UCSD-AML1 (cell line): ENCODE data around the gene RGL4.
"Not testable (repeated sequence)": the region's sequence is repeated elsewhere in the genome, so short reads cannot be mapped to it uniquely, and the experiment has no call there.

Source experiments
- DNase-seq: peaks from one replicate; lab custom pipeline; 2025; ENCODE audit not compliant: unreplicated experiment; lab: John Stamatoyannopoulos, UW

RGL4 gene

DNA sequence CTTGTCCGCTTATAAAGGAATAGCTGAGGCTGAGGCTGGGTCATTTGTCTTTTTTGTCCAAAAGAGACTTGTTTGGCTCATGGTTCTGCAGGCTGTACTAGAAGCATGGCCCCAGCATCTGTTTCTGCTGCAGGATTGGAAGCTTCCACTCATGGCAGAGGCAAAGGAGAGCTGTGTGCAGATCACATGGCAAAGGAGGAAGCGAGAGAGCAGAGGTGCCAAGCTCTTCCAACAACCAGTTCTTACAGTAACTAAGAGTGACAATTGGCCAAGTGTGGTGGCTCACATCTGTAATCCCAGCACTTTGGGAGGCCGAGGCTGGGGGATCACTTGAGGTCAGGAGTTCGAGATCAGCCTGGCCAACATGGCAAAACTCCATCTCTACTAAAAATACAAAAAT is 37.3 kb downstream of the RGL4 start:
- not testable (repeated sequence) for DNase-seq

DNA sequence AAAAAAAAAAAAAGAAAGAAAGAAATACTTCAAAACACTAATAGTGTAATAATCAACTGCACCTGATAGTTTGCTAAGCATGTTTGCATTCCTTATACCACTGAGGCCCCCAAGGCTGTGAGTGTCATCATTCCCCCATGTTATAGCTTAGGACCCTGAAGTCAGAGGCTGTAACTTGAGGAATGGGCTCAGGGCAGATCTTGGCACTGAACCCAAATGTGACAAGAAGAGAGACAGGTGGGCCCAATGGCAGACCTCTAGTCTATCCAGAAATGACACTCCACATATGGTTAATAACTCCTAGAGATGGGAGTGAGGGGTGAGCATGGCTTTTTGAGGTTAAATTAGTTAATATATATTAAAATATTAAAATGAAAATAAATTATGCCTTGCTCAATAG is 46.9 kb downstream of the RGL4 start:
- DNase-seq: no peak

DNA sequence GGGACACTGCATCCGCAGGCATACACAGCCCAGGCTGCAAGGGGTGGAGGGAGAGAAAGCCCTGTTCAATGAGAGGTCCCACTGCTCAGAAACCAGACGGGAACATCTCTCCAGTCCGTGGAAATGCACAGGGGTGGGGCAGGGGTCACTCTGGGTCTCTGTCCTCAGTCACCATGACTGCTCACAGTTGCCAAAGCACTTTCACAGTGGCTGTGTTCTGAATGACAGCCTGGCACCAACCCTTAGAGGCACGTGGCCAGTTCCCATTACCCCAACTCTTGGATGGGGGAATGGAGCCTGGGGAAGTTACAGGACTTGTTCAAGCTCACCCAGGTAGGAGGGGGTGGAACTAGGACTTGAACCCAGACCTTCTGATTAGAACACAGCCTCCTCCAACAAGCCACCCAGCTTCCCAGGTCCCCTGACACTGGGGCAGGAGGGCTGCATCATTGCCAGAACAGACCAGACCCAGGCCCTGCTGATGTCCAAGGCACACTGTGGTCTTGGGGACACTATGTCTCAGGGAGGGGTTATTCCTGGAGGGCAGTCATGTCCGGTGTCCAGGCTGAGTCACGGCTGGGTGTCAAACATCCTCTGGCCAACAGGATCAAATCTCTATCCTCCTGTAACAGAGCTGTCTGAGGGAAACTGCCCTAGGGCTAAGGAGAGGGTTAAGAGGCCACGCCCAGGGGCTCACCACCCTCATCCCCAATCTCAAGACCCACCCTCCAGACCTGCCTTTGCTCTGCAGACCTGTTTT is 51.9 kb downstream of the RGL4 start:
- DNase-seq: no peak

DNA sequence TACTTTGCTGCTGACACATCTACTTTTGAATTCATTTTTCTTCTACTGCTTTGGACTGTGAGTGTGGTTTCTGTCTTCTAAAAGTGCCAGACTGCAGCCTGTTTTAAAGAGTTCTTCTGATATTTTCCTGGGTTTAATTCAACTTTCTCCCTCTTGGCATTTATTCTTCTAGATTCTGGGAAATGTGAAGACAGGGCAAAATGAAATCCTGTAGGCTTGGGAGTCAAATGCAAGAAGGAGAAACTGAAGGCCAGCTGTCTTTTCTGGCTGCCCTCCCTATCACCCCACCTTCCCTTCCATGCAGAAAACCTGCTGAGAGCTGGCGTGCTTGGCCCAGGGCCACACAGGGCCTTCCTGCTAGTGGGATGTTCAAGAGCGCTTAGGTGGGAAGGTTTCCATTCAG is 52.5 kb downstream of the RGL4 start:
- DNase-seq: no peak

DNA sequence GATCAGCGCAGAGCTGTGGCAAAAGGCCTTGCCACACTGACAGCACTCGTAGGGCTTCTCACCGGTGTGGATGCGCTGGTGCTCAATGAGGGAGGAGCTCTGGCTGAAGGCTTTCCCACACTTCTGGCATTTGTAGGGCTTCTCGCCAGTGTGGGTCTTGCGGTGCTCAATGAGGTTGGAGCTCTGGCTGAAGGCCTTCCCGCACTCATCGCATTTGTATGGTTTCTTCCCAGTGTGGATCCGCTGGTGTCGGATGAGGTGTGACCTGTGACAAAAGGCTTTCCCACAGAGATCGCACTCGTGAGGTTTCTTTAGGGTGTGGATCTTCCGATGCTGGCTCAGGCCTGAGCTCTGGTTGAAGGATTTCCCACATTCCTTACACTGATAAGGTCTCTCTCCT is 53.2 kb downstream of the RGL4 start:
- DNase-seq: no peak

DNA sequence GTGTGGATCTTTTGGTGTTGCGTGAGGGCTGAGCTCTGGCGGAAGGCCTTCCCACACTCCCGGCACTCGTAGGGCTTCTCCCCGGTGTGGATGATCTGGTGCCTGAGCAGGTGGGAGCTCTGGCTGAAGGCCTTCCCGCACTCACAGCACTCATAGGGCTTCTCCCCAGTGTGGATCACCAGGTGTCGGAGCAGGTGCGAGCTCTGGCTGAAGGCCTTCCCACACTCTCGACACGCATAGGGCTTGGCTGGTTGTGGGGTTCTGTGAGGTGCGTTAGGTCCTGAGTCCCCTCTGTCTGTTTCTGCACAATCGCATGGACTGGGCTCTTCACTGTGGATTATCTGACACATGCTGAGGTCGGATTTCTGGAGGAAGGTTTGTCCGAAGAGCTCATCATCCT is 53.7 kb downstream of the RGL4 start:
- DNase-seq: no peak

DNA sequence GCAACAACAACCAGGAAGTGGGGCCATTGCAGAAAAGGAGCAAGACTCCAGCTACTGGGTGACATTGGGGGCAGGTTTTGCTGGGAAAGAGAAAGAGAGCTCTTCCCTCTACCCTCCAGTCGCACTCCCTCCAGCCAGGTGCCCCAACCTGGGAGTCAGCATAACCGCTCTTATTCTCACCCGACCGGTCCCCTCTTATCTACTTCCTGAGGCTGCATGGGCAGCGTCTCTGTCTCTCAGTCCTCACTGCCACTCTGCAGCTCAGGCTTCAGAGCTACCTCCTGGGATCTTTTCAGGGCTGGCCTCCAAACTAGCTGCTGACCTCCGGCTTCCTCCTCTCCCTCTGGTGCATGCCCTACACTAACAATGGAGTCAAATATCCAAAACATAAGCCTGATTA is 55.0 kb downstream of the RGL4 start:
- DNase-seq: no peak
